GM19238 (cell line): ENCODE results near the gene POLR2F.

Experiments
- DNase-seq: peaks from one replicate; pipeline ENCODE4 v3.0.0; 2011; ENCODE audit warnings: low spot score; ENCODE audit not compliant: insufficient read length

POLR2F gene

DNA sequence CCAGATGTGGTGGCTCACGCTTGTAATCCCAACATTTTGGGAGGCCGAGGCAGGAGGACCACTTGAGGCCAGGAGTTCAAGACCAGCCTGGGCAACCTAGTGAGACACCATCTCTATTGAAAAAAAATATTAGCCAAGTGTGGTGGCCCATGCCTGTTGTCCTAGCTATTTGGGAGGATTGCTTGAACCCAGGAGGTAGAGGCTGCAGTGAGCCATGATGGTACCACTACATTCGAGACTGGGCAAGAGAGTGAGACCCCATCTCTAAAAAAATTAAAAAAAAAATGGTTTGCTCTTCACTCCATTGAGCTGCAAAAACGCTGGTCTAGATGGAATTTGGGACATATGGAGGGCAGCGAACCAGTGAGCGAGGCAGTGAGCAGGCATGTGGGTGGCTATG lies 52.4 kb downstream of the POLR2F start:
- DNase-seq = no peak

DNA sequence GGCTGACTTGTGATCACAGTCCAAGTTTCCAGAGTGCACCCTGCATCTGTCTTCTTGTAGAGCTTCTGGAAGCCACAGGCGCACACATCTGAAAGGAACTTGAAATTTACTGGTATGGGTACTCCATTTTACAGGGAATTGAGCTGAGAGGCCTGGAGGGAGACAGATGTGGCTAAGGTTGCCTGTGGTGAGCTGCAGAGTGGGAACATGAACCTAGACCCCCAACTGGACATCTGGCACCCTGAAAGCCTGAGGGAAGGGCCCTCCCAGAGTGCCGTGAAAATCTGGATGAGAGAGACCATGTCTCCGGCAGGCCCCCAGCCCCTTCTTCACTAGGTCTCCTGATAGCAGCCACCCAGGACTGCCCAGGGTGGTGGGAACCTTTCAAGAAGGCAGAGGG lies 53.4 kb downstream of the POLR2F start:
- no peak for DNase-seq

DNA sequence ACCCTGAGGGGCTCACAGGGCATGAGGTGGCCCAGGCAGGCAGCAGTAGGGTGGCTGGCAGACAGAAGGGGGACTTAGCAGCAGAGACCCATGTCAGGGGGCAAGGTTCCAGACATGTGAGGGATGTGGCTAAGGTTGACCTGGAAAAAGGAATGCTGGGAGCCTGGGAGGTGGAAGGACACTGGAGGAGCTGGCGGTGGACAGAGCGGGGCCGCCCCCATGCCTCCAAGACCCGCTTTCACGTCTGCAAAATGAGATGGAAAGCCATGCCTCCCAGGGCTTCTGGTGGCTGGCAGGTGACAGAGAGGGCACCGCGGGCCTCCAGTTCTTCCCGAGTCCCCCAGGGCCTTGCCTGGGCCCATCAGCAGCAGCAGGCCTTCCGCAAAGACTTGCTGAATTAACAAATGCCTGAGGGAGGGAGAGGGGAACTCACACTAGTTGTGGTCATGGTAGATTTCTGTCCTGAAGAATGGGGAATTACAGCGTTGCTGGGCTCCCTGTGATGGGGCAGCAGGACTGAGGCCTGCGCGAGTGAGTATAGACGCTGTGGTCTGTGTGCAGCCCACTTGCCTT lies 53.9 kb downstream of the POLR2F start:
- no peak for DNase-seq

DNA sequence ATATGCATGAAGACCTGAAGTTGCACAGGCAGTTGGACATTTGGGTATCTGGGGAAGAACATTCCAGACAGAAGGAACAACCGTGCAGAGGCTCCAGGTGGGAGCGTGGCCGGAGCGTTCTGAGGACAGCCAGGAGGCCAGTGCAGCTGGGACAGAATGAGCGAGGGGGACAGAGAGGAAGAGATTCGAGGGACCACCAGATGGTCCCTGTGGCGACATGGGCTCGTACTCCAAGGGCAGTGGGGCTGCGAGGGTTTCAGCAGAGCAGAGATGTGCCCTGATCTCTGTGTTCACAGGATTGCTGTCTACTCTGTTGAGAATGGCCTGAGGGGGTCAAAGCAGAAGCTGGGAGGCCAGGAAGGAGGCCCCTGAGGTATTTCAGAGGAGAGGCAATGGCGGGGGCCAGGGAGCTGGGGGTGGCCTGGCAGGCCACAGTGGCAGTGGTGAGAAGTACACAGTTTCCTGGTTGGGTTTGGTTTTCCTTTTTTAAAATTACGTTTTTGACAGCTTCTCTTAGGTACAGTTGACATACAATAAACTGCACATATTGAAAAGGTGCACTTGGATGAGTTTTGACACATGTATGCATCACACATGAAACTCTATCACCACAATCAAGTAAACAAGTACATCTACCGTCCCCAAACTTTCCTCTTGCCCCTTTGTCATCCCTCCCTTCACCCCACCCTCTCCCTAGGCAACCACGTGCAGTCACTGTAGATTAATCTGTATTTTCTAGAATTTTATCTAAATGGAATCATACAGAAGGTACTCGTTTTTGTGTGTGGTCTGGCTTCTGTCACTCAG lies 55.7 kb downstream of the POLR2F start:
- no peak for DNase-seq

DNA sequence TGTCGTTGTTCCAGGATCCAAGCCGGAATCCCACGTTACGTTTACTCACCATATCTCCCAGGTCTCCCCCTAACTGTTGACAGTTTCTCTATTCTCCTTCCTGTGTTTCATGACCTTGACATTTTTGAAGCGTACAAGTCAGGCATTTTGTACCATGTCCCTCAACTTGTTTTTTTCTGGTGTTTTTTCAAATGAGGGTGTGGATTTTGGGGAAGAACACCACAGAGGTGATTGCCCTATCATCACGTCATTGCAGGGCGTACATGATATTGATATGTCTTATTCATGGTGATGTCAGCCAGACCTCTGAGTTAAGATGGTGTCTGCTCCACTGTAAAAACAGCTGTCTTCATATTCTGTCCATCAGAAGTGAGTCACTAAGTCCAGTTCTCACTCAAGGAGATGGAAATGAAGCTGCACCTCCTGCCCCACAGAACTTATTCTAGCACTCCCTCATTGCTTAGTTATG lies 59.1 kb downstream of the POLR2F start:
- no peak for DNase-seq

DNA sequence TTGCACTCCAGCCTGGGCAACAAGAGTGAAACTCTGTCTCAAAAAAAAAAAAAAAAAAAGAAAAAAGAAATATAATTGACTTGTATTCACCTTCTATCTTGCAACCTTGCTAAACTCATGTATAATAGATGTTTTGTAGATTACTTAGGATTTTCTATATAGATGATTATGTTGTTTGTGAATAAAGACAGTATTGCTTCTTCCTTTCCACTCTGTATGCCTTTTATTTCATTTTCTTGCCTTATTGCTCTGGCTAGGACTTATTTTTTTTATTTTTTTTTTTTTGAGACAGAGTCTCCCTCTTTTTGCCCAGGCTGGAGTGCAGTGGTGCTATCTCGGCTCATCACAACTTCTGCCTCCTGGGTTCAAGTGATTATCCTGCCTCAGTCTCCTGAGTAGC lies 60.6 kb downstream of the POLR2F start:
- DNase-seq = no peak

DNA sequence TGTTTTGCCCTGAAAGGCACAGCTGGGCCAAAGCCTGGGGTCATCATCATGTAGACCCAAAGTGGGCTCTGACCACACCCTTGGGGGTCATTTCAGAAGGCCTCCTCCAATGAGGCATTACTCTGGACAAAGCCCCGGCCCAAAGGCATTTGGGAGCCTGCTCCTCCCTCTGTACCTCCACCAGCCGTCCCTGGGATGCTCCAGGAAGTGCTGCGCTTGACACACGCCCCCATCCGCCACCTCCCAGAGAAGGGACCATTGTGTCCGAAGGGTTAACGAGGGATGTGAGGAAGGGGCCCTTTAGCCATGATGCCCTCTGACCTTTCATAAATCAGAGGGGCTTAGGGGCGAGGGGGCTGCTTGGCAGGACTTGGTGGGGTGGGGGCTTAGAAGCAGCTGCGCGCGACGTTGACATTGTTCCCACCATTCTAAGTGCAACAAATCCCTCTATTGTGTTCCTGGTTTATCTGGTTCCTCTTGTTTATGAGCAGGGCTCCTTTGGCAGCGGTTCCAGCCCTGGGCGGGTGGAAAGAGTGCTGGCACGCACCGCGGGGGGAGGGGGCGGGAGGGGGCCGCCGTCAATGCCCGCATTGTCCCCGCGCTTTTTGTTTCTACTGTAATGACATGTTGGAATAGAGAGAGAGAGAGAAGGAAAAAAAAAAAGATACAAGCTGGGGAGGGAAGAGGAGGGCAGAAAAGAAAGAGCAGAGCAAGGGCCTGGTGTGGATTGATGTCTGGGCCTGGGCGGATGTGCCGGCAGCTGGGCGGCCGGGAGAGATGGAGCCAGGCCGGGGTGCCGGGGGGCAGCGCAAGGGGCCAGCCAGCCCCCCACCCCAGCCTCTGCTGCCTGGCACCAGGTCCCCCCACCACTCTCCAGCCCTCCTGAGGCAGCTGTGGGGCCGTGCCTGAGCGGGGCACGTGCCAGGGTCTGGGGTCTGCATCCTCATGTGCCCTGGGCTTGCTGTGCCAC lies 63.0 kb downstream of the POLR2F start:
- no peak for DNase-seq

DNA sequence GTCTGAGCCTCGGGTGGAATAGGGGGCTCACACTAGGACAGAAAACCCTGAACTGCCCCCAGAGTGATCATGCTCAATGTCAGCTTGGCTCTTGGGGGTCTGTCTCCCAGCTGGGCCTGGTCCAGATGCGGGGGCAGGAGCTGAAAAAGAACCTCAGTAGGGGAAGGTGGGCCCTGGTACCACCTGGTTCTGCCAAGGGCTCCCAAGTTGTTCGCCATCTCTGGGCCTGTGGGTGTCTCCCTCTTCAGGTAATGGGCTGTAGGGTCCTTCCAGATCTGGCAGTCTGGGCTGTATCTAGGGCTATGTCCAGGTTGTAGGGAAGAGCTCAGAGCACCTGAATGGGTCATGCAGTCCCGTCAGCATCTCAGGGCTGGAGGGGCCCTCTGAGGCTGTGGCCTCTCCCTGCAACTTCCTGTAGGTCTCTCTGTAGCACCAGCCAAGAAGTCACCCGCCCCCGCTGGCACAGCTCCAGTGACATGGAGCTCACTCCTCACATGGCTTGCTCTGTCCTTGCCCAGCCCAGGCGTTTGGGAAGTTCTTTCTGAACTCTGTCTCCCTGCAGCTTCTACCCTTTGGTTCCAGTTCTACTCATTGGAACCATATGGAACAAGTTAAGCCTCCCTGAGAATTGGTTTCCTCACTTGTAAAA lies 63.9 kb downstream of the POLR2F start:
- DNase-seq = no peak

DNA sequence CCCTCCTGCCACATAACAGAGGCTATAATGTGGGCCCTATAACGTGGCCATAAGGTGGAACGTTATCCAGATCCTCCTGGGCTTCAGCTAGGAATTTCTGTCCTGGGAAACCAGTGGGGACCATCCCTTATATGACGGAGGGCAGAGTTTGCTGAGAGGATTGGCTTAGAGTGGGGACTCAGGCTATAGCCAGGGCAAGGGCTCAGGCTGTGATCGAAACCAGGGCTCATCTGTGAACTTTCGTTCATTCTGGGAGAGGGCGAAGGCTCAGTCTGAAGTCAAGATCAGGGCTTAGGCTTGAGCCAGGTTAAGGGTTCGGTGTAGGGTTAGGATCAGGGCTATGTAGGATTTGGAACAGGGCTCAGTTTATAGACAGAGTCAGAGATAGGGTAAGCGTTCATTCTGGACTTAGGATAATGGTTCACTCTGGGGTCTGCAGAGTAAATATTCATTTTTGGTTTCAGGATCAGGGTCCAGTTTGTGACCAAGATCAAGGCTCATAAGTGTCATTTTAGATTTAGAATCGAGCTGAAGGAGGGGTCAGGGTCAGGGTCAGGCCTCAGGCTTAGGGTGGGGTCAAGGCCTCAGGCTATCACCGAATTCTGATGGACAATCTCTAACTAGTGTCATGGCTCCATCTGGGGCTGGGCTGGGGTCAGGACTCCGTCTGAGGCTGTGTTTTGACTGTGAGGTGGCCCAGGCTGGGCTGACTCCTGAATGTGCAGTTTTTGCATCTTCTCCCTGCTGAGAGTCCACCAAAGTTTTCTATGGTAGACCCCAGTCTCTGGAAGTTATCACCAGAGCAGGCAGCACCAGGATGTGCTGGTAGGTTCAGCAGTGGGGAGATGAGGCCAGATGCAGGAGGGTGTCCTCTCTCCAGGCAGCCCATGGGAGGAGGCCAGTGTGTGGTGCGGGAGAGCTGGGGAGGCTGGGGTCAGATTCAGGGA lies 64.7 kb downstream of the POLR2F start:
- DNase-seq = no peak
